OCI-LY3 (cell line): ENCODE data around the gene TMEM167A.

Source experiments
- CTCF ChIP-seq: fragments of 200-600, 300-600 bp; sonication (generic); IDR thresholded peaks from 2 replicates; pipeline ENCODE4 v1.5.1; 2014; ENCODE audit warnings: antibody characterized with exemption, low read length, low read depth
- EZH2phosphoT487 ChIP-seq: fragments of 200-600 bp; shearing (Covaris generic); IDR thresholded peaks from 2 replicates; pipeline ENCODE4 v1.6.1; 2018; ENCODE audit warnings: antibody characterized with exemption, mixed run types, low read depth

- TF ChIP-seq CTCF: no peak
- no peak for TF ChIP-seq EZH2phosphoT487
Measured at GRCh38 chr5:83125560-83125959, 48.4 kb upstream of the TMEM167A start.
